K562 (cell line): ENCODE measurements around the gene ZNF646. TPM values are rescaled to one million over a fixed set of nuclear protein-coding genes. Genes with fewer than 3 reads are reported as not detected.

Experiments used
- CAMTA2 ChIP-seq: fragments of 250-450 bp; sonication (Bioruptor Pico); conservative IDR thresholded peaks from 2 replicates; pipeline ENCODE4 v1.5.1; 2022
- ESRRA ChIP-seq: fragments of 450-650 bp; IDR thresholded peaks from 2 replicates; pipeline ENCODE4 v1.6.1; 2014; ENCODE audit warnings: low read depth, mild to moderate bottlenecking, moderate library complexity, borderline replicate concordance
- ETV1 ChIP-seq: fragments of 450-650 bp; conservative IDR thresholded peaks from 2 replicates; pipeline ENCODE4 v1.6.1; 2016; ENCODE audit warnings: missing genetic modification characterization, control low read depth, low read depth, missing compliant biosample characterization
- EWSR1 ChIP-seq: fragments of 450-650 bp; IDR thresholded peaks from 2 replicates; pipeline ENCODE4 v1.6.1; 2018; ENCODE audit warnings: borderline replicate concordance, mild to moderate bottlenecking, low read depth, moderate library complexity; ENCODE audit not compliant: partially characterized antibody
- FOXM1 ChIP-seq, 2 experiments: fragments of 450-650 bp in 1 of 2; sonication (generic) in 1 of 2; formaldehyde crosslinking in 1 of 2; IDR thresholded peaks; 2 replicates each; pipeline versions ENCODE4 v1.6.1 to v1.9.0; 2017 to 2022; ENCODE audit warnings: low read depth in 2 of 2, mild to moderate bottlenecking in 2 of 2, missing genetic modification reagents in 1 of 2, moderate library complexity in 1 of 2
- GATAD2B ChIP-seq: fragments of 450-650 bp; IDR thresholded peaks from 2 replicates; pipeline ENCODE4 v1.6.1; 2017; ENCODE audit warnings: mild to moderate bottlenecking, borderline replicate concordance
- KAT8 ChIP-seq: fragments of 450-650 bp; IDR thresholded peaks from 2 replicates; pipeline ENCODE4 v1.6.1; 2016; ENCODE audit warnings: low read depth, mild to moderate bottlenecking
- MEF2D ChIP-seq: conservative IDR thresholded peaks from 2 replicates; pipeline ENCODE4 v1.6.1; 2016; ENCODE audit warnings: low read depth, missing genetic modification characterization, missing compliant biosample characterization
- ZNF311 ChIP-seq: fragments of 250-450 bp; sonication (Bioruptor Pico); IDR thresholded peaks from 2 replicates; pipeline ENCODE4 v1.4.0; 2020; ENCODE audit warnings: mild to moderate bottlenecking, moderate library complexity
- ZNF79 ChIP-seq: fragments of 250-450 bp; sonication (Bioruptor Pico); IDR thresholded peaks from 2 replicates; pipeline ENCODE4 v1.4.0; 2020; ENCODE audit warnings: low read depth, mild to moderate bottlenecking, moderate library complexity
- ZSCAN32 ChIP-seq: fragments of 450-650 bp; formaldehyde crosslinking; IDR thresholded peaks from 2 replicates; pipeline ENCODE4 v1.4.0; 2020; ENCODE audit warnings: mild to moderate bottlenecking, moderate library complexity
- polyA plus RNA-seq, 8 experiments: library from polyadenylated mRNA; depleted of rRNA in 4 of 8; stranded (reverse) in 5 of 8; unstranded in 3 of 8; fragments of >200 nt; fragmentation: Nextera tagmentation in 2 of 8; fragmentation: Illumina TruSeq in 1 of 8; extraction: Ambion mirVana in 2 of 8; extraction: Trizol in 1 of 8; gene quantifications; 2 replicates each; pipeline versions ENCODE4 v1.2.1 to v1.2.3, GENCODE V29; 2011 to 2014; ENCODE audit warnings: inconsistent platforms in 1 of 8, missing spikeins in 1 of 8
- total RNA-seq, 7 experiments: library from RNA; depleted of rRNA in 6 of 7; stranded (reverse); fragments of >200 nt in 6 of 7; fragmentation: Illumina TruSeq in 2 of 7; extraction: Trizol in 2 of 7; gene quantifications; 2 replicates each; pipeline versions ENCODE4 v1.2.1 to v1.2.3, GENCODE V29; 2011 to 2021; ENCODE audit warnings: low replicate concordance in 1 of 7
- TF ChIP-seq, protein P1 (sequence below): sonication (generic); formaldehyde crosslinking; IDR thresholded peaks from 2 replicates; pipeline ENCODE4 v1.8.0; 2022; ENCODE audit warnings: mild to moderate bottlenecking, missing genetic modification reagents, borderline replicate concordance
- TF ChIP-seq, protein P2 (sequence below): fragments of 250-450 bp; sonication (Bioruptor Pico); IDR thresholded peaks from 2 replicates; pipeline ENCODE4 v1.5.0; 2020; ENCODE audit warnings: mild to moderate bottlenecking
- TF ChIP-seq, protein P3 (sequence below): sonication (generic); formaldehyde crosslinking; IDR thresholded peaks from 2 replicates; pipeline ENCODE4 v1.8.1; 2022; ENCODE audit warnings: missing genetic modification reagents
- TF ChIP-seq, protein P4 (sequence below): fragments of 250-450 bp; sonication (Bioruptor Pico); IDR thresholded peaks from 2 replicates; pipeline ENCODE4 v1.8.0; 2021; ENCODE audit warnings: moderate library complexity, mild to moderate bottlenecking, inconsistent platforms
- TF ChIP-seq, protein P5 (sequence below): fragments of 250-450 bp; sonication (Bioruptor Pico); IDR thresholded peaks from 2 replicates; pipeline ENCODE4 v1.4.0; 2020; ENCODE audit warnings: mild to moderate bottlenecking, moderate library complexity
- TF ChIP-seq, protein P6 (sequence below): sonication (generic); formaldehyde crosslinking; IDR thresholded peaks from 2 replicates; pipeline ENCODE4 v1.8.1; 2023; ENCODE audit warnings: mild to moderate bottlenecking, missing genetic modification reagents

ZNF646 gene
- total and polyA plus RNA-seq, 9 of the 15 experiments (the other 6 are each of a cell fraction or from before 2014, with no cell fraction given) = 0.08 to 20.6 (median 8.0) TPM

DNA sequence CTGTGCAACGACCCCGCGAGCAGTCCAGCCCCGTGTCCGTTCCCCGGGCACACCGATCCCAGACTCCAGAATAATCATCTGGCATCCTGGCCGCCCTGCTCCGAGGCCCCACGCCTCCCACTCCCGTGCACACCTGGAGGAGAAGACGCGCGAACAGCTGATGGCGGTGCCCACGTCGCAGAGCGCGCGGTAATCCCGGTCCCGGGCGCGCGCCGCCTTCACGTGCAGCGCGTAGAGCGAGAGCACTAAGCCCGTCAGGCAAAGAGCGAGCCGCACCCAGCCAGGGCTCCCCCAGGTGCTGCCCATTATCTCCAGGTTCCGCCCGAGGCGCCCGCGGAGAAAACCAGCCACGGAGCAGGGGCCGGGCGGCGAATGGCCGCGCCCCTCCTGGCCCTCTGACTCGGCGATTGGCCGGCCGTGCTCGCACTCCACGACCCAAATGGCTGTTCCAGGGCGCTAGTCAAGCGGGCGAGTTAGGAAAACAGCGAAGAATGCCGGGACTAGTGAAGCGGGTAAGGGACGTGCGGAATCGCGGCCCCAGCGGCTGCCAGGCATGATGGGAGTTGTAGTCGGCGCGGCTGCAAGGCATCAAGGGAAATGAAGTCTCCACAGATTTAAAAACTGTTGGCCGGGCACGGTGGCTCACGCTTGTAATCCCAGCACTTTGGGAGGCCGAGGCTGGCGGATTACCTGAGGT, 20.4 kb downstream of the ZNF646 start, which contains the start of gene VKORC1 (continued):
- TF ChIP-seq, protein P1, sequence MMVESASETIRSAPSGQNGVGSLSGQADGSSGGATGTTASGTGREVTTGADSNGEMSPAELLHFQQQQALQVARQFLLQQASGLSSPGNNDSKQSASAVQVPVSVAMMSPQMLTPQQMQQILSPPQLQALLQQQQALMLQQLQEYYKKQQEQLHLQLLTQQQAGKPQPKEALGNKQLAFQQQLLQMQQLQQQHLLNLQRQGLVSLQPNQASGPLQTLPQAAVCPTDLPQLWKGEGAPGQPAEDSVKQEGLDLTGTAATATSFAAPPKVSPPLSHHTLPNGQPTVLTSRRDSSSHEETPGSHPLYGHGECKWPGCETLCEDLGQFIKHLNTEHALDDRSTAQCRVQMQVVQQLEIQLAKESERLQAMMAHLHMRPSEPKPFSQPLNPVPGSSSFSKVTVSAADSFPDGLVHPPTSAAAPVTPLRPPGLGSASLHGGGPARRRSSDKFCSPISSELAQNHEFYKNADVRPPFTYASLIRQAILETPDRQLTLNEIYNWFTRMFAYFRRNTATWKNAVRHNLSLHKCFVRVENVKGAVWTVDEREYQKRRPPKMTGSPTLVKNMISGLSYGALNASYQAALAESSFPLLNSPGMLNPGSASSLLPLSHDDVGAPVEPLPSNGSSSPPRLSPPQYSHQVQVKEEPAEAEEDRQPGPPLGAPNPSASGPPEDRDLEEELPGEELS (CRISPR knock-in tag) = no peak
- TF ChIP-seq ESRRA (0 out of 2 replicates have a peak, but pooled peaks have one; percentile 24), FOXM1 (IDR thresholded peaks at IDR 0.05; ENCODE audit: low read depth) (0 out of 2 replicates have a peak, but pooled peaks have one; percentile 8), FOXM1 (CRISPR knock-in tag; IDR thresholded peaks at IDR 0.05; ENCODE audit: low read depth) (no peak), EWSR1 (no peak), ZSCAN32 (no peak), MEF2D (tag) (no peak), KAT8 (no peak), ZNF79 (CRISPR knock-in tag) (no peak), GATAD2B (no peak), ETV1 (tag) (no peak), ZNF311 (no peak), CAMTA2 (no peak)
- TF ChIP-seq, protein P2, sequence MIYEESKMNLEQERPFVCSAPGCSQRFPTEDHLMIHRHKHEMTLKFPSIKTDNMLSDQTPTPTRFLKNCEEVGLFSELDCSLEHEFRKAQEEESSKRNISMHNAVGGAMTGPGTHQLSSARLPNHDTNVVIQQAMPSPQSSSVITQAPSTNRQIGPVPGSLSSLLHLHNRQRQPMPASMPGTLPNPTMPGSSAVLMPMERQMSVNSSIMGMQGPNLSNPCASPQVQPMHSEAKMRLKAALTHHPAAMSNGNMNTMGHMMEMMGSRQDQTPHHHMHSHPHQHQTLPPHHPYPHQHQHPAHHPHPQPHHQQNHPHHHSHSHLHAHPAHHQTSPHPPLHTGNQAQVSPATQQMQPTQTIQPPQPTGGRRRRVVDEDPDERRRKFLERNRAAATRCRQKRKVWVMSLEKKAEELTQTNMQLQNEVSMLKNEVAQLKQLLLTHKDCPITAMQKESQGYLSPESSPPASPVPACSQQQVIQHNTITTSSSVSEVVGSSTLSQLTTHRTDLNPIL (CRISPR knock-in tag) = no peak
- TF ChIP-seq, protein P3, sequence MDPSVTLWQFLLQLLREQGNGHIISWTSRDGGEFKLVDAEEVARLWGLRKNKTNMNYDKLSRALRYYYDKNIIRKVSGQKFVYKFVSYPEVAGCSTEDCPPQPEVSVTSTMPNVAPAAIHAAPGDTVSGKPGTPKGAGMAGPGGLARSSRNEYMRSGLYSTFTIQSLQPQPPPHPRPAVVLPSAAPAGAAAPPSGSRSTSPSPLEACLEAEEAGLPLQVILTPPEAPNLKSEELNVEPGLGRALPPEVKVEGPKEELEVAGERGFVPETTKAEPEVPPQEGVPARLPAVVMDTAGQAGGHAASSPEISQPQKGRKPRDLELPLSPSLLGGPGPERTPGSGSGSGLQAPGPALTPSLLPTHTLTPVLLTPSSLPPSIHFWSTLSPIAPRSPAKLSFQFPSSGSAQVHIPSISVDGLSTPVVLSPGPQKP (CRISPR knock-in tag) = no peak
- TF ChIP-seq, protein P4, sequence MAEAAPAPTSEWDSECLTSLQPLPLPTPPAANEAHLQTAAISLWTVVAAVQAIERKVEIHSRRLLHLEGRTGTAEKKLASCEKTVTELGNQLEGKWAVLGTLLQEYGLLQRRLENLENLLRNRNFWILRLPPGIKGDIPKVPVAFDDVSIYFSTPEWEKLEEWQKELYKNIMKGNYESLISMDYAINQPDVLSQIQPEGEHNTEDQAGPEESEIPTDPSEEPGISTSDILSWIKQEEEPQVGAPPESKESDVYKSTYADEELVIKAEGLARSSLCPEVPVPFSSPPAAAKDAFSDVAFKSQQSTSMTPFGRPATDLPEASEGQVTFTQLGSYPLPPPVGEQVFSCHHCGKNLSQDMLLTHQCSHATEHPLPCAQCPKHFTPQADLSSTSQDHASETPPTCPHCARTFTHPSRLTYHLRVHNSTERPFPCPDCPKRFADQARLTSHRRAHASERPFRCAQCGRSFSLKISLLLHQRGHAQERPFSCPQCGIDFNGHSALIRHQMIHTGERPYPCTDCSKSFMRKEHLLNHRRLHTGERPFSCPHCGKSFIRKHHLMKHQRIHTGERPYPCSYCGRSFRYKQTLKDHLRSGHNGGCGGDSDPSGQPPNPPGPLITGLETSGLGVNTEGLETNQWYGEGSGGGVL (CRISPR knock-in tag) = no peak
- TF ChIP-seq, protein P5, sequence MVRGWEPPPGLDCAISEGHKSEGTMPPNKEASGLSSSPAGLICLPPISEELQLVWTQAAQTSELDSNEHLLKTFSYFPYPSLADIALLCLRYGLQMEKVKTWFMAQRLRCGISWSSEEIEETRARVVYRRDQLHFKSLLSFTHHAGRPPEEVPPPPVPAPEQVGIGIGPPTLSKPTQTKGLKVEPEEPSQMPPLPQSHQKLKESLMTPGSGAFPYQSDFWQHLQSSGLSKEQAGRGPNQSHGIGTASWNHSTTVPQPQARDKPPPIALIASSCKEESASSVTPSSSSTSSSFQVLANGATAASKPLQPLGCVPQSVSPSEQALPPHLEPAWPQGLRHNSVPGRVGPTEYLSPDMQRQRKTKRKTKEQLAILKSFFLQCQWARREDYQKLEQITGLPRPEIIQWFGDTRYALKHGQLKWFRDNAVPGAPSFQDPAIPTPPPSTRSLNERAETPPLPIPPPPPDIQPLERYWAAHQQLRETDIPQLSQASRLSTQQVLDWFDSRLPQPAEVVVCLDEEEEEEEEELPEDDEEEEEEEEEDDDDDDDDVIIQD (CRISPR knock-in tag) = no peak
- TF ChIP-seq, protein P6, sequence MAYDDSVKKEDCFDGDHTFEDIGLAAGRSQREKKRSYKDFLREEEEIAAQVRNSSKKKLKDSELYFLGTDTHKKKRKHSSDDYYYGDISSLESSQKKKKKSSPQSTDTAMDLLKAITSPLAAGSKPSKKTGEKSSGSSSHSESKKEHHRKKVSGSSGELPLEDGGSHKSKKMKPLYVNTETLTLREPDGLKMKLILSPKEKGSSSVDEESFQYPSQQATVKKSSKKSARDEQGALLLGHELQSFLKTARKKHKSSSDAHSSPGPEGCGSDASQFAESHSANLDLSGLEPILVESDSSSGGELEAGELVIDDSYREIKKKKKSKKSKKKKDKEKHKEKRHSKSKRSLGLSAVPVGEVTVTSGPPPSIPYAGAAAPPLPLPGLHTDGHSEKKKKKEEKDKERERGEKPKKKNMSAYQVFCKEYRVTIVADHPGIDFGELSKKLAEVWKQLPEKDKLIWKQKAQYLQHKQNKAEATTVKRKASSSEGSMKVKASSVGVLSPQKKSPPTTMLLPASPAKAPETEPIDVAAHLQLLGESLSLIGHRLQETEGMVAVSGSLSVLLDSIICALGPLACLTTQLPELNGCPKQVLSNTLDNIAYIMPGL = no peak
